Anterior cingulate cortex (tissue), 58 donors: Measurements from ENCODE around the gene KRT8.

ENCODE experiments used
- DNase-seq, 58 donors: peaks; one replicate each; lab custom pipeline; 2025; lab: John Stamatoyannopoulos, UW

KRT8 gene

DNA sequence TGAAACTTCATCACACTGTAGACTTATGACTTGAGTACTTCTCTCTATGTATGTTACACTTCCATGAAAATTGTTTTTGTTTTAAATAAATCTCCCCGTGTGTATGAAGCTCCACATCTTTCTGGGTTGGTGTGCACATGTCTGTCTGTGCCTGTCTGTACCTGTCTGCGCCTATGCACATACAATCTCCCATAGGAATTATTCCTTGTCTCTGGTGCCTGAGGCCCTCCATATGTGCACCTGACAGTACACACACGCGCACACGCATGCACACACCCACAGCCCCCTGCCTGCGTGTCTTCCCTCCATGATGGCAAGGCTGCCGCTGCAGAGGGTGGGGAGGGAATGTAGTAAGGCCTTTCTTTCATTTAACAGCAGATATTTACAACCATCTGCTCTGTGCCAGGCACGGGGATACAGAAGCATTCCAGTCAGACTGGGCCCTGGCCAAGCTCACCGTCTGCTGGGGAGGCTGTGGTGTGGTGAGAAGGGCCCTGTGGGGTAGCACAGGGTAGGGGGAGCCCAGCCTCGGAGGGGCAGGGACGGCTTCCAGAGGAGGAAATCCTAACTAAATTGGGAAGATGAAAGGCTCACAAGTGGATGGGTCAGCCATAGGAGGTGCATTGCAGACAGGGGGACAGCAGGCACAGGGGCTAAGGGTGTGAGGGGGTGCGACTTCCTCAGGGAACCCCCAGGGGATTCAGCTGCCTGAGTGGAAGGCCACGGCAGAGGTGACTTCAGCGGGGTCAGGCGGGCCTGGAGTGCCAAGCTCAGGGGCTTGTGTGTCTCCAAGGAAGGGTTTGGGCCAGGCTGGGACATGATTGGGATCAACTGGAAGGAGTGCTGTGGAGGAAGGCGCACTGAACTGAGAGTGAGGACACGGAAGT lies 26.1 kb downstream of the KRT8 start:
- peak in 8 of 58 donors; percentile 9 to 30 (median 12) for DNase-seq

GRCh38 chr12:52877242-52877641 lies 27.6 kb downstream of the KRT8 start:
- DNase-seq, result no peak

DNA sequence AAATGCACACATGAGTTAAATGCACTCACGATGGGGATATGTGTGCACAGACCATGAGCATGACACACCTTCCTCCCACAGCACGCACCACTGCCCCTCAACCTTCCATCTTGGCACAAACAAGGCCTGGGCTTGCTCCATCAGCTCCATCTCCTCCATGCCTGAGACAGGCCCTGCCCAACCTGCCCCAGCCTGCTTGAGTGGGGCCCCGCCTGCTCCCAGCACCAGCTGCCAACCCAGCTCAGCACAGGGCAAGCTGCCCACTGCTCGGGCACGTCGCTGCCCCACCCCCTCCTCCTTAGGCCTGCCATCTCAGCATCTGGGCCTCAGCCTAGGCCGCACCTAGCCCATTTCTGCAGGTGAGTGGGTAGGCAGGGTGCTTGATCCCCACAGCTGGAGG lies 28.5 kb downstream of the KRT8 start:
- peak in 2 of 58 donors; percentile 11 to 20 for DNase-seq

DNA sequence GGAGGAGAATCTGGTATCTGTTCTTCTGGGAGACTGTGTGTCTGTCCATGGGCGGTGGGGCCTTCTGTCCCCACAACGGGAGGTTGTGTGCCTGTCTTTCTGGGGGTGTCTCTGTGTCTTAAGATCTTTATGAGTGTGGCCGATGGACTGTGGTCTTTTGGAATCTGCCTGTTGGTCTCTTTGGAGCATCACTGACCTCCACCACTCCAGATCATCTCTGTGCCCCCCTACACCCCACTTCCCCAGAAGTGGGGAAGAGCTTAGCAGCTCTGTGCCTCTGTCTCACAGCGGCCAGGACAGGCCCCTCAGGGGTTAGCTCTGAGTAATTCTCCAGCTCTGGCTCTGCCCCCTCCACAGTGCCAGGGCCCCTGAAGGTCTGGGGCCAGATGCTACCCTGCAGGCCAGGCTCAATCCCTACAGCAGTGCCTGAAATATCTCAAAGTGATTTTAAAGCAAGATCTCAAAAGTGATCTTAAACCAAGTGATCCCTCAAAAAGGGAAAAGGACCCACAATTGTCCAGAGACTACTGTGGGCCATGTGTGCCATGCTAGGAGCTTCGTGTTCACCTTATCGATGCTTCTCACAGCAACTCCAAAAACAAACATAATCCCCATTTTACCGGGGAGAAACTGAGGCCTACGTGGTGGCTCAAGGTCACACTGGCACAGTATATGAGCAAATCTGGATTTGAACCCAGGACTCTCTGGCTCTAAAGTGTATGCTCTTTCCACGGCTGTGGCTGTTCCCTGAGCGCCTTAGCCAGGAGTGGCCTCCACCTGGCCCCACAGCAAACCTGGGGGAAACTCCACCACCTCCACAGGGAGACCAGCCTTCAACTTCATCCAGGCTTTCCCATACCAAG lies 30.1 kb downstream of the KRT8 start:
- DNase-seq, result no peak

- DNase-seq, result peak in 23 of 58 donors; percentile 5 to 83 (median 29)
Measured at GRCh38 chr12:52873832-52874572, 30.9 kb downstream of the KRT8 start.

DNA sequence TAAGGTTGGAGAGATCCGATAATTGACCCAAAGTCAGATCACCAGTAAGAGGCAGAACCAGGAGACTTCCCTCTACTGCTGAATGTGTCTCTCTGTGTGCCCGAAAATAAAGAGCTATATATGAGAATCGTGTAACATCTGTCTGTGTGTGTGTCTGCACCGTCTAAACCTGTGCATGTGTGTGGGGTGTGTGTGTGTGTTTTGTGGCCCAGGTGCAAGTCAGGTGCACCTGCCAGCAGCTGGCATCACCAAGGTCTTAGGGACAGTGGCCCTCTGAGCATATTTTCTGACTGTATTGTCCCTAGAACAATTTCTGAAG lies 31.4 kb downstream of the KRT8 start:
- DNase-seq, result no peak

DNA sequence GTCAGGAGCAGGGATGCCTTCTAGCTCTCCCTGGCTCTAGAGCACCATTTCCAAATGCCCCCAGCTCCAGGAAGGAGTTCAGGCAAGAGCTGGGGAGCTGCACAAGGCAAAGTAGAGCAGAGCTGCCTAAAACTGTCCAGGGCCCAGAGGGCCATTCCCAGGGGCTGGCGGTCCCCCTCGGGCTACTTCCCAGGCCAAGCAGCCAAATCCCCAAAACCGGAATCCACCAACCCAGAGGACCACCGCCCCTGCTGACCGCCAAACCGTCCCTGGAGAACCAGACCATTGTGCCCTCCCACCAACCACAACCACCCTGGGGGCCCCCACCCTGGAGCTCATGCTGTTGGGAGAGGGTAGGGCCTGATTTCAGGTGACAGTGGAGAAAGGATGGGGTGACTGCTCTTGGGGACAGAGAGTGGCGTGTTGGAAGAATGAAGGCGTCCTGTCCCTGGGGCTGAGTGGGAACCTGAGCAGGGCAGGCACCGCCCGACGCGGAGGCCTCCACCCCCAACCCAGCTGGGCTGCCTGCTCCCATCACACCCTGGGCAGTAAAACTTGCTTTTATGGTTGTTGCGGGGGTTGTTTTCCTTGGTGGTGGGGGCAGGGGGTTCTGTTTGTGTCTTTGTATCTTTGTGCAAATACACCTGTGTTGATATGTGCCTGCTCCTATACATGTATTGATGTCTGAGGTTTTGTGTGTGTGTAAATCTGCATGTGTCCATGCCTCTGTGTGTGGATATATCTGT lies 32.1 kb downstream of the KRT8 start:
- no peak for DNase-seq

DNA sequence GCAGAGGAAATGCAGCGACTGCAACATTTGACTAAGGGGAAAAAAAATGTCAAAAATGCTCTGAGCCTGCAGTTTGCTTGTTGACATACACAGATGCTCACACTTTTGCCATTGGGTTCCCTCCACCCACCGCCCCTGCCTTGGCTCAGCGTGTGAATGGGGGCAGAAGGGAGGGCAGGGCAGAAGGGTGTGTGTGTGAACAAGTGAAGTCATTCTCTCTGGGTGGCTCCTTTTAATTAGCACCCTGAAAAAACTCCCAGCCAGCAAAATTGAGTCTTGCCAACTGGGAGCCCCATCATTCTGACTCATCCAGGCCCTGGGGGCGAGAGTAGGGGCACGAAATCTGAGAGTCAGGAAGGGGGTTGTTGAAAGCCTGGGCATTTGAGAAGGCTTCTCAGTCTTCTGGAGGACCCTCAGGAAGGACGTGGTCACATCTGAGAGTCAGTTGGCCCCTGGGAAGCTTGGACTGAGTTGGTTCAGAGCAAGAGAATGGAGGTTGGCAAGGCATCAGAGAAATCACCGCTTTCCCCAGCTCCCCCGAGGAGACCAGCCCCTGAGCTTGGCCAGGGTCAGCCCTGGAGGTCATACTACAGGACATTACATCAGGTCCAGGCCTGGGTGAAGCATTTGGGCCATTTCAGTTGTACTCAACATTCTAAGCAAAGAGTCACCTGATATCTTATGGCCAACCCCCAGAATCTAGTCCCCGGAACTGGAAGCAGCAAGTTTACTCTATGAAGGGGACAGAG lies 33.4 kb downstream of the KRT8 start:
- DNase-seq, result no peak

DNA sequence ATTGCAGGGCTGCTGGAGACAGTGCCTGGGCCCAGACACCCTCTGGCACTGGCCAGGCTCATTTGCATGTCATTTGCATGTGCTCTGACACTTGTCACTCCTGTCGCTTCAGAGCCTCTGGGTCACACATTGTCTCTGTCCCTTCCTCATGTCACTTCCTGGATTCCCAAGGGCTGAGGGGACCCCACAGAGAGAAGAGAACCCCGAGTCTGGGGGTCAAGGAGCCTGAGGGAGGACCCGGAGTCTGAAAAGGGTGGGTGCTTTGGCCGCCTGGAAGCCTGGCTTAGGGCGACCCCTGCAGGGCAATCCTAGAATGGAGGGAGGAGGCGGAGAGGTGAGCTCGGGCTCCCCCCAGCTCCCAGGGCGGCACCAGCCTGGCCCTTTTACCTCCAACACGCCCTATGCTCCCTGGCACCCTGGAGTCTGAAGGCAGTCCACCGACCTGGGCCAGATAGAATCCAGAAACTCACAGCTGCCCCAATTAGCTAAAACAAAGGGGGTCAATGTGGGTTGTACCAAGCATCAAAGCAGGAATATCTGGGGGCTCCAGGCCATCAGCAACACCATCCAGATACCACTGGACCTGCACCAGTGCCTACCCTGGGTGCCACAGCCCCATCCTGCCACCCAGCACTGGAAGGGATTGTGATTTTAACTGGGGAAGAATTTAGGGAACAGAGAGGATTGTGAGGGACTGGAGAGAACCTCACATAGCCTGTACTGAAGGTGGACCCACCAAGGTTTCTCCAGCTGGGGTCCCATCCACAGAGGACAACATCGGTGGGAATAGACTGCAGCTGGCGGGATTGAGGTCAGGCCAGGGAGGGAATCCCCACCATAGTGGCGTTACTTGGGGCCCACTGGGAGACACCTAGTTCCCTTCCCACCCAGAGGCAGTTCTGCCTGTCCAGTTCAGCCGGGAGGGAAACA lies 34.2 kb downstream of the KRT8 start:
- peak in 42 of 58 donors; percentile 4 to 63 (median 23) for DNase-seq

DNA sequence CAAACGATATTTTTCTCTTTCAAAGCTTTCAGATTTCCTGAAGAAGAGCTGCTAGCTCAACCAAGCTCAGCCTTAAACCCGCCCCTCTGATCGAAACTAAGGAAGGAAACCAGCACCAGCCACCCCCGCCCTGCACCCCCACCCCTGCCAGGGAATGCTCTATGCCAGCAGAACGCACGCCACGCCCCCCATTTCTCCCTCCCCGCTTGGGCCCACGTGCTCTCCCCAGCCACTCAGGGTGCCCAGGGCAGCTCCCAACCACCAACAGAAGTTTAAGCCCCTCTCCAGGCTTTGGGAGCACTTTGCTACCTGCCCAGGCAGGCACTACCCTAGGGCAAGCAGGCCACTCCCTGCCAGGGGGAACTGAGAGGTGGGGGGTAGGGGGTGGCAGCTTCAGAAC lies 37.2 kb downstream of the KRT8 start:
- DNase-seq, result peak in 8 of 58 donors; percentile 4 to 53 (median 13)

DNA sequence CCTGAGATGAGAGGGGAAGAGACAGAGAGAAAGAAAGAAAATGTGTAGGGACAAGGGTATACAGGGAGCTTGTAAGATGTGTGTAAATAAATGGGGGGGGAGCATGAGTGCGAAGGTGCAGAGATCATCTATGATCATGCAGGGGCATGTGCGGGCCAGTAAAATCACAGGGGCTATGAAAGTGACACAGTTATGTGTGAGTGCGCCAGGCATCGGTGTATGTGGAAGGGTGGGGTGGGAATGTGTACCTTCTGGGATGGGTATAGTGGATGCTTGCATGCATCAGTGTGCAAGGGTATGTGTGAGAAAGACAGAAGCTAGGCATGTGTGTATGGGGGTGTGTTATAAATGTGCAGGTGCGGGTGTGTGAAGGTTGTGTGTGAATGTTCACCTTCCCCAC lies 37.7 kb downstream of the KRT8 start:
- no peak for DNase-seq

DNA sequence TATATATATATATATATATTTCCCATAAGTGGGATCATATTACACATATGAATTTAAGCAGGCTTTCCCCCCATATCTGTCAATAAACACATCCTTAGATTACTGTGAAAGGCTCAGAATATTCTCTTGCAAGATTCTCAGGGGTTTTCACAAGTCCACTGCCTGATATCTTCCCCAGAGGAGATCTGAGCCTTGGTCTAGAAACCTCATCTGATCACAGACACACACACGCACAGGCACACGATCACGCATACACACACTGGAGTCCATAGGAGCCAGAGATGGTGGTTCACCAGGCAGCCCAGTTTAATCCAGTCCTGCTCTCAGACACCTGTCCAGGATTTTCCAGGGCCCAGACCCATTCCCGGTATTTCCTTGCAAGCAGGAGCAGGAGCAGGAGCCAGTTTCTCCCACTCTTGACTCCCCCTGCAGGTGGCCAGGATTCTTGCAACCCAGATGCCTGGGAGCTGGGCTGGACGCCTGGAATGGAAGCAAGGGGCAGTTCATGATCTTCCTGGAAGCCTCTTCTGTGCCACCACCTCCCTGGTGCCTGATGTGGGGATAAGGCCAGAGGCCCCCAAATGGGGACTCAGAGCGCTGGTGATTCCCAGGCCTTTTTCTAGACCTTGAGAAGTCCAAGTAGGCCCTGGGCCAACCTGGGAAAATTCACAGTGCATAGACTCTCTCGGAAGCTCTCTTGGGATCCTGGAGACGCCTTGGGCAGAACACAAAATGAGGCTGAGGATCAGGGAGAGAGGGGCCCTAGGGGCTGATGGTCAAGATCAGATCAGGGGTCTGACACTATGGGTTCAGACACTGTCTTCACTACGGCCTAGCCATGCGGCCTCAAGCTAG lies 39.6 kb downstream of the KRT8 start:
- peak in 40 of 58 donors; percentile 6 to 60 (median 22) for DNase-seq

DNA sequence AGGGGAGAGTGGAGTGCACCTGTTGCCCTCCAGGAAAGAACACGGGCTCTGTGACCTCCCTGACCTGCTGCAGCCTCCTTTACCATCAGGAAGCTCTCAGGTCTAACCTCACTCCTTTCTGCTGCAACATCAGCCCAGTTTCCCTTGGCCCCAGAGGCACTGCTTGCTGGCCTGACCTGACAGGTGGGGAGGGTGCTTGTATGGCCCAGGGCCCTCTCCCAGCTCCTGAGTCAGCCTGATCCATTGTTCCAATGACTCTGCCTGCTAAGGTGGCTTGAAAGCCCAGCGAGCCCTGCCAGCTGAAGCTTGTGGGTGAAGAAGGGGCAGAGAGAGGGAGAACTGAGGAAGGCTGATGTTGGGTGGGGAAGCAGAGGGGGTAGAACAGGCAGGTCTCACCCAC lies 42.9 kb downstream of the KRT8 start:
- no peak for DNase-seq

DNA sequence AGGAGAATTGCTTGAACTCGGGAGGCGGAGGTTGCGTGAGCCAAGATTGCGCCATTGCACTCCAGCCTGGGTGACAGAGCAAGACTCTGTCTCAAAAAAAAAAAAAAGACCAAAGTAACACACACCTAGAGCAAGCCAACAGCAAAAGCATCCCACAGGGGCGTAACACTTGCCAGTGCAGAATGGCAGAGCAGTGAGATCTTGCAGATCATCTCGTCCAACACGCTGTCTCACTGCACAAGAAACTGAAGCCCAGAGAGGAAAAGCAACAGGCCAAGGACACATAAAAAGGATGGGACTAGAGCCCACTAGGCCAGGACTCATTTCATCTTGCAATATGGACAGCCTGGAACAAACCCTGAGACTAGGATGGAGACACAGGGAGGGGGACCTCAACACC lies 43.4 kb downstream of the KRT8 start:
- DNase-seq, result no peak

- no peak for DNase-seq
Measured at GRCh38 chr12:52860102-52860823, 44.6 kb downstream of the KRT8 start.

DNA sequence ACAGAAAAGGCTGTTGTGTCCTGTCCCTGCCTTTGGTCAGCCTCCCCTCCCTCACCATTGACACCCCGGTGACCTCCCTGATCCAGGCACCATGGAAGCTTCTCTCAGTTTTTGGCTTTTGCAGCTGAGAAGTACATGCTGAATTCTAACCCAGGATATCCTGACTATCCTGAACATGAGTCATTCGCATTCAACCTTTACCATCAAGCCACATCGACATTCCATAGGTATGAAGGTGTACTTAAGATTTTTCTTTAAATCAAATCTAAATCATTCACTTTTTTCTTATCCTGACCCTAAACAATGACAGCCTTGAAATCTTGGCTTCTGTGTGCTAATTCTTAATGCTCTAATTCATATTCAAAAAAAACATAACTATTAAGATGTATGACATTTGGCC lies 47.4 kb downstream of the KRT8 start:
- DNase-seq, result no peak

GRCh38 chr12:52856787-52857186 lies 48.1 kb downstream of the KRT8 start:
- no peak for DNase-seq
